GM12801 (cell line): ENCODE results near the gene ACO2.

ENCODE experiments used
- TF ChIP-seq, protein P1 (sequence below): IDR thresholded peaks from one replicate; pipeline ENCODE4 v1.5.1; 2011; ENCODE audit warnings: control low read depth; ENCODE audit not compliant: insufficient read length; ENCODE audit errors: extremely low read depth

ACO2 gene

DNA sequence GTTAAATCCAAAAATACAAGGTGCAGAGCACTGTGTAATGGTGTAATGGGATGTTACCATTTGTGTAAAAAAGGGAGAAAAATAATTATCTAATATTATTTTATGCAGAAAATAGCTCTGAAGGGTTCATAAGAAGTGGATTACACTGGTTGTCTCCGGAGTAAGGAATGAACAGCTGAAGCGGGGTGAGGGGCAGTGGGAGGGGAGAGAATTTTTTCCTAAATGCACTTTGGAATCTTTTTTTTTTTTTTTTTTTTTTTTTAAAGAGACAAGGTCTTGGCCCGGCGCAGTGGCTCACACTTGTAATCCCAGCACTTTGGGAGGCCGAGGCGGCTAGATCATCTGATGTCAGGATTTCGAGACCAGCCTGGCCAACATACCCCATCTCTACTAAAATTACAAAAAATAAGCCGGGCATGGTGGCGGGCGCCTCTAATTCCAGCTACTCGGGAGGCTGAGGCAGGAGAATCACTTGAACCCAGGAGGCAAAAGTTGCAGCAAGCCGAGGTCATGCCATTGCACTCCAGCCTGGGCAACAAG, 82.1 kb downstream of the ACO2 start:
- TF ChIP-seq, protein P1, sequence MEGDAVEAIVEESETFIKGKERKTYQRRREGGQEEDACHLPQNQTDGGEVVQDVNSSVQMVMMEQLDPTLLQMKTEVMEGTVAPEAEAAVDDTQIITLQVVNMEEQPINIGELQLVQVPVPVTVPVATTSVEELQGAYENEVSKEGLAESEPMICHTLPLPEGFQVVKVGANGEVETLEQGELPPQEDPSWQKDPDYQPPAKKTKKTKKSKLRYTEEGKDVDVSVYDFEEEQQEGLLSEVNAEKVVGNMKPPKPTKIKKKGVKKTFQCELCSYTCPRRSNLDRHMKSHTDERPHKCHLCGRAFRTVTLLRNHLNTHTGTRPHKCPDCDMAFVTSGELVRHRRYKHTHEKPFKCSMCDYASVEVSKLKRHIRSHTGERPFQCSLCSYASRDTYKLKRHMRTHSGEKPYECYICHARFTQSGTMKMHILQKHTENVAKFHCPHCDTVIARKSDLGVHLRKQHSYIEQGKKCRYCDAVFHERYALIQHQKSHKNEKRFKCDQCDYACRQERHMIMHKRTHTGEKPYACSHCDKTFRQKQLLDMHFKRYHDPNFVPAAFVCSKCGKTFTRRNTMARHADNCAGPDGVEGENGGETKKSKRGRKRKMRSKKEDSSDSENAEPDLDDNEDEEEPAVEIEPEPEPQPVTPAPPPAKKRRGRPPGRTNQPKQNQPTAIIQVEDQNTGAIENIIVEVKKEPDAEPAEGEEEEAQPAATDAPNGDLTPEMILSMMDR: no peak

DNA sequence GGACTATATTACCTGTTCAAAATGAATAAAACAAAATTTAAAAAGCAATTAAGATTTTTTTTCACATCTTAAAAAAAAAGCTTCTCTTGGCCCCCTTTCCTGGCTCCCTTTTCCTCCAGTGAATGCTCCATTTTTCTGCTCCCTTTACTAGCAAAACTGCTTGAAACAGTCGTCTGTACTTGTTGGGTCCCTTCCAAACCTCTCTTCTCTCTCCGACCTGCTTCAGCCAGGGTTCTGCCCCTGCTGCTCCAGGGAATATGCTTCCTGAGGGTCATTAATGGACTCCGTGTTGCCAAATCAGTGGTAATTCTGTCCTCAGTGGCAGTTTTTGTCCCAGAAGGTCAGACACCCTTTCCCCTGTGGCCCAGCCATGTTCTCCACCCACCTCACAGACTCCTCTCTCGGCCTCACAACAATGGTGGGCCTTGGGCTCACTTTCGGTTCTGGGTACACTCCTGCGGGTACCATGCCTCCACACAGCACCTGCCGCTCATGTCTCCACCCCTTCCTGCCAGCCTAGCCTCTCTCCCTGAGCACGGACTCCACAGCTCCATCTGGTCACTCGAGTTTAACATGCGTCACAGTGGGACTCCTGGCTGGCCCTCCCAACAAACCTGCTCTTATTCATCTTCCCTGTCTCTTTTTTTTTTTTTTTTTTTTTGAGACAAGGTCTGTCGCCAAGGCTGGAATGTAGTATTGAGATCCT, 83.1 kb downstream of the ACO2 start:
- TF ChIP-seq, protein P1: no peak

DNA sequence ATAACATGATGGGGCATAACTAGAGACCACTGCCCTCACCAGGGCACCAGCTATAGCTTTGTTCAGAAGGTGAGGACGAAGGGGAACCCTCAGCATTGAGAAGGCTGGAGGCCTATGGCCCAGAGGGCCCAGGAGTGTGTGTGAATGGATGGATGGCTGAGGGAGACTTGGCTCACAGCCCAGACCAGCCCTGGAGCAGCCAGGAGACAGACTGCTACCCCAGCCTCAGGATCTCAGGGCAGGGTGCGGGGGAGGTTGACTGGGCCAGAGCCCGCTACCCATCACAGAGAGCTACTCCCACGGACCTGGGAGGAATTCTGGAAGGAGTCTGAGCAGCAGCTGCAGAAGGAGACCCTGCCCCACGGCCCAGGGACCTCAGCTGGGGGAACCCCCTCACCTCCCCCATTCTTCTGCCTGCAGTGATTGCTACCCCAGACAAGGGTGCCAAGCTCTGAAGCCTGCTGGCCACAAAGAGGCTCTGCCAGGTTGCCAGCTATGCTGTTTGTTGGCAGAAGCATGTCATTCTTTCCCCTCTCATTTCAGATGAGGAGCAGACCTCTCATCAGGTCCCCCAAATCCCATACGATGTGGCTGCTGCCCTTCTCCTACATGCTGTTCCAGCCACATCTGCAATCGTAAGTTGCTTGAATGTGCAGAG, 86.5 kb downstream of the ACO2 start:
- TF ChIP-seq, protein P1: no peak

DNA sequence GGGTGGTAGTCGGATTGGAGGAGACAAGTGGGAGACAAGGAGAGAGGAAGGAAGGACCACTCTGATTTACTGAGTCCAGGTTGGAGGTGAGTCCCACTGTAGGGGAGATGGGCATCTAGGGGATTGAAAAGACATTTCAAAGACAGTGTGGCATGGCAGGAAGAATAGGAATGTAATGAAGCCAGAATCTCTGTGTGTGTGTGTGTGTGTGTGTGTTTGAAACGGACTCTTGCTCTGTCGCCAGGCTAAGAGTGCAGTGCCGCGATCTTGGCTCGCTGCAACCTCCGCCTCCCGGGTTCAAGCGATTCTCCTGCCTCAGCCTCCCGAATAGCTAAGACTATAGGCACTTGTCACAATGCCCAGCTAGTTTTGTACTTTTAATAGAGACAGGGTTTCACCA, 87.6 kb downstream of the ACO2 start:
- TF ChIP-seq, protein P1: no peak

DNA sequence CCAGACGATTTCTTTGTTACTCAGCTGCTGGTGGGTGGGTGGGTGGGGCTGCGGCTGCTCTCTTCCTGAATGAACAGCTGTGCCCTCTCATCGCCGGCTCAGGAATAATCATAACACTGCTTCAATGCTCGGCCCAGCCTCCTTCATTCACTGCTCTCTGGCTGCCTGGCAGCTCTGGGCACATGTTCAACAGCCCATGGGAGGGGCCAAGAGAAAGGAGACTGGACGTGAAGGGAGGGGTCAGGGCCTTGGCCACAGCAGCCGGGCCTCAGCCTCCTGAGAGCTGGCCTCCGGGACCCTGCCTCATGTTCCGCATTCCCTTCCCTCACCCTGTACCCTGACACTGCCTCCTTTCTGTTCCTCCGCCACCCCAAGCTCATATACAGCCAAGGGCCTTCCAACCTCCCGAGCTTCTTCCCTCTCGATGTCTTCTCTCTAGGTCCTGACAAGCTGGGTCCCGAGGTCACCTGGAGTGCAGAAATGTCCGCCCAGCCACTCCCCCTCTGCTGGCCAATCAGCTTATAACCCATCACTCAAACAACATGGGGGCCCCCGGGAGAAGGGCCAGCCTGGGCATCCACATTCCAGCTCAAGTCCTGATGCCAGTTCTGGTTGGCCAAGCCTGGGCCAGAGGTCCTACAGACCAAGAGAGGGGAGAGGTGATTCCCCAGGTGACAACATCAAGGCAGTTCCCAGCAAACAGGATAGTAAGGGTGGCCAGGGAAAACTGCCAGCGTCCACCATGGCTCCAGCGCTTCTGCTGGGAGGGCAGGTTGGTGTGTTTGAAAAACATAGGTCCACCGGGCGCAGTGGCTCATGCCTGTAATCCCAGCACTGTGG, 88.7 kb downstream of the ACO2 start:
- TF ChIP-seq, protein P1: no peak

DNA sequence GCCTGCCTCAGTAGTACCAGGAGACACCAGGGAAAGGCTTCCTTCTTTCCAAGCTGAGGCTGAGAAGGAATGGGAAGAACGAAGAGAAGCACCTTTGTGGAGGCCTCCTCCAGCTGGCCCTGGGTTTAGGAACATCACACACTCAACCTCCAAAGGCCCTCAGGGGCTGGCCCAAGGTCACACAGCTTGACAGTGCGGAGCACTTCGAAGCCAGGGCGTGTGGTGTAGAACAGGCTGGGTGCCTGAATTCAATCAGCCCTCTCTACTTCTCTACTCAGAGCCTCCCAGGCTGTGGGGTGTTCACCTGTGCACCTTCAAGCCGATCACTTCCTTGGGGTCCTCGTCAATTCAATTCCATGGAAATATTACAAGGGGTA, 91.2 kb downstream of the ACO2 start:
- TF ChIP-seq, protein P1: no peak

DNA sequence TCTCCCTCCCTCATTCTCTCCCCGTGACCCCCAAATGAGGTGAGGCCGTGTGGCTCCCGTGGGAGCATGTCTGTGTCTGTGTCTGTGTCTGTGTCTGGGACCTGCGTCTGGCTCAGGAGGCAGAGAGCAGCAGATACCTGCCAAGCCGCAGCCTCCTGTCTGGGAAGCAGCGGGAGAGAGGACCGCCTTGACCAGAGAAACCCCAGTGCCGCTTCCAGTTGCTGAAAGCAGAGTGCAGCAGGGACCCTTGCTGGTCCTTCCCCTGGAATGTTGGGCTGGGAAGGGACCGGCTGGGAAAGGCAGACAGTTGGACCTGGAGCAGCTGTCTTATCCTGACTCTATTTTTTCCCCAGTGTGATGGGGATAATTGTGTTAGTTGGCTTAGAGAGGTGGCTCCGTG, 92.4 kb downstream of the ACO2 start:
- TF ChIP-seq, protein P1: no peak
